ENCODE data around the gene RNF144A. TPM values are rescaled to one million over a fixed set of nuclear protein-coding genes. Genes with fewer than 3 reads are reported as not detected.

RNF144A gene
- total and polyA plus RNA-seq, 2 of the 13 experiments (the other 11 are each of a cell fraction or from before 2014, with no cell fraction given), result 13.9 to 16.5 TPM

GRCh38 chr2:6943523-6943922 is 26.3 kb downstream of the RNF144A start:
- H3K4me3 ChIP-seq (replicated peaks in 1 of 3; ENCODE audit: insufficient read depth in 1 of 3, low read depth in 2 of 3, low read length in 3 of 3), result no peak overlapping the region
- no TSS peak for BruUV-seq (replicated peaks)
- no peaks in the 10 kb centered on the region for H3K27me3 ChIP-seq (ENCODE audit: control insufficient read depth in 1 of 2, insufficient read depth in 2 of 2, low read length in 2 of 2)
- FAIRE-seq (no peak), ATAC-seq (no peak), DNase-seq (ENCODE audit: low spot score) (no peak)
- peaks cover 6 to 35% of the 10 kb centered on the region in 2 experiments for H3K36me3 ChIP-seq (replicated peaks in 1 of 2; ENCODE audit: control insufficient read depth in 1 of 2, insufficient read depth in 2 of 2, low read length in 2 of 2)
- H3K9ac ChIP-seq (ENCODE audit: insufficient read depth, low read depth, low read length), result no peak overlapping the region
- ChIA-PET POLR2A (no interaction called here), CTCF (ENCODE audit: low intra/inter-chr PET ratio, low total read pairs) (no interaction called here)
- intact Hi-C loops (cut with micrococcal nuclease; ENCODE audit: unreplicated experiment), result no loop called here
- no peak for TF ChIP-seq ZNF570 (CRISPR knock-in tag; IDR thresholded peaks at IDR 0.05; ENCODE audit: borderline replicate concordance)
- TF ChIP-seq SAFB2 (CRISPR knock-in tag; IDR thresholded peaks at IDR 0.05; ENCODE audit: borderline replicate concordance, low read depth), result no peak
- TF ChIP-seq JUN (CRISPR knock-in tag; IDR thresholded peaks at IDR 0.05), result no peak
- TF ChIP-seq TBP (CRISPR knock-in tag; IDR thresholded peaks at IDR 0.05), result no peak
- TF ChIP-seq ETV6 (CRISPR knock-in tag; conservative IDR thresholded peaks at IDR 0.05), result no peak
- TF ChIP-seq RXRB (CRISPR knock-in tag; IDR thresholded peaks at IDR 0.05; ENCODE audit: borderline replicate concordance), result no peak
- TF ChIP-seq SIX4 (CRISPR knock-in tag; IDR thresholded peaks at IDR 0.05), result no peak
- no peak for TF ChIP-seq IKZF5 (CRISPR knock-in tag; IDR thresholded peaks at IDR 0.05)
- TF ChIP-seq CREB3 (CRISPR knock-in tag; IDR thresholded peaks at IDR 0.05), result no peak
- TF ChIP-seq SUZ12 (IDR thresholded peaks at IDR 0.05; ENCODE audit: low read depth, low read length), result no peak
- TF ChIP-seq ZNF101 (CRISPR knock-in tag; IDR thresholded peaks at IDR 0.05; ENCODE audit: borderline replicate concordance, low read depth), result no peak
- no peak for TF ChIP-seq THAP7 (CRISPR knock-in tag; IDR thresholded peaks at IDR 0.05)
- TF ChIP-seq ZNF562 (CRISPR knock-in tag; IDR thresholded peaks at IDR 0.05; ENCODE audit: borderline replicate concordance), result no peak
- no peak overlapping the region for H3K4me2 ChIP-seq (ENCODE audit: low read depth, low read length)
- H3K27ac ChIP-seq (ENCODE audit: extremely low read length, insufficient read depth, low read length), result no peak overlapping the region
- WGBS (ENCODE audit: low lambda C conversion rate), result 93% methylated on average over 6 of the region's 6 CpGs
- H3K9me3 ChIP-seq (ENCODE audit: low read length), result no peaks in the 10 kb centered on the region
- no peaks in the 10 kb centered on the region for H4K20me1 ChIP-seq (ENCODE audit: insufficient read depth, low read length)
- in situ Hi-C loops (cut with HindIII; ENCODE audit: extremely low pct_ligation_motif_present, low pct_unique_long_range_greater_than_20kb), result no loop called here
- no peaks in the 10 kb centered on the region for H3K4me1 ChIP-seq (ENCODE audit: insufficient read depth, low read length)
- no peaks in the 10 kb centered on the region for H3K79me2 ChIP-seq (ENCODE audit: insufficient read depth, low read length)
- H2AFZ ChIP-seq (ENCODE audit: low read length), result no peak overlapping the region

All from HepG2 (cell line).